ENCODE measurements around the gene KIF2A. TPM values are rescaled to one million over a fixed set of nuclear protein-coding genes. Genes with fewer than 3 reads are reported as not detected.
A peak's percentile ranks its signal among the peaks of the same experiment; 100 is the strongest.

The KIF2A gene
- total and polyA plus RNA-seq, 9 of the 15 experiments (the other 6 are each of a cell fraction or from before 2014, with no cell fraction given) = 42.6 to 126 (median 77.6) TPM

- WGBS (ENCODE audit: insufficient coverage, low coverage, missing lambda C conversion rate) = 75% methylated on average over 3 of the region's 3 CpGs
- no peaks in the 10 kb centered on the region for H3K9me1 ChIP-seq (ENCODE audit: control insufficient read depth, insufficient read depth, low read length)
- peaks cover 45% of the 10 kb centered on the region; the same call in 2 of the 3 replicates for H3K36me3 ChIP-seq (ENCODE audit: control insufficient read depth, insufficient read depth, low read length)
- no peak overlapping the region for H3K9ac ChIP-seq (ENCODE audit: insufficient read depth in 1 of 2, low read depth in 2 of 2, low read length in 2 of 2)
- in situ Hi-C loops (cut with MboI) = no loop called here
- no peak overlapping the region for H2AFZ ChIP-seq (ENCODE audit: low read depth, low read length)
- ATAC-seq (no peak), FAIRE-seq (no peak), DNase-seq (ENCODE audit: extremely low read depth in 1 of 4, low spot score in 3 of 4) (no peak)
- no peaks in the 10 kb centered on the region for H4K20me1 ChIP-seq (replicated peaks; ENCODE audit: control insufficient read depth, insufficient read depth, low read length)
- no peak overlapping the region for H3K4me3 ChIP-seq
- peaks cover 41 to 58% of the 10 kb centered on the region in 2 experiments for H3K4me1 ChIP-seq (replicated peaks in 1 of 2; ENCODE audit: control insufficient read depth in 2 of 2, insufficient read depth in 2 of 2, low read length in 2 of 2)
- POLR2A ChIA-PET = interaction anchor here (2.4 to 3.1 kb wide), 2 partner anchors 13 to 15 kb away, joined by 14 to 16 read pairs; partner anchors contain the start of gene DIMT1
- no TSS peak for BruUV-seq (replicated peaks)
- 0 out of 3 replicates have a peak overlapping the region, but pooled peaks have one; percentile 29 for H3K27ac ChIP-seq (ENCODE audit: extremely low read depth, low read depth, low read length)
- H3K79me2 ChIP-seq (ENCODE audit: control insufficient read depth, insufficient read depth, low read length) = peaks cover 100% of the 10 kb centered on the region
- peak overlapping the region; percentile 15; the same call in 1 of the 2 replicates for H3K4me2 ChIP-seq (ENCODE audit: insufficient read depth, low read length)
- CTCF ChIA-PET (ENCODE audit: low intra/inter-chr PET ratio) = no interaction called here
- TF ChIP-seq ADNP (tag; IDR thresholded peaks at IDR 0.05) = 0 out of 2 replicates have a peak, but pooled peaks have one; percentile 19
- no peak for TF ChIP-seq C11orf30 (IDR thresholded peaks at IDR 0.05; ENCODE audit: low read depth)
- no peak for TF ChIP-seq ZC3H11A (IDR thresholded peaks at IDR 0.05; ENCODE audit: low read depth, low read length)
- no peak for TF ChIP-seq PURB (CRISPR knock-in tag; IDR thresholded peaks at IDR 0.05; ENCODE audit: low read depth)
- TF ChIP-seq ZNF239 (CRISPR knock-in tag; IDR thresholded peaks at IDR 0.05) = no peak
- TF ChIP-seq KLF6 (CRISPR knock-in tag; IDR thresholded peaks at IDR 0.05; ENCODE audit: borderline replicate concordance) = no peak
- no peak for TF ChIP-seq CUX1 (CRISPR knock-in tag; IDR thresholded peaks at IDR 0.05)
- peak; percentile 94 for TF ChIP-seq ZNF121 (CRISPR knock-in tag; conservative IDR thresholded peaks at IDR 0.05)
- intact Hi-C loops (cut with micrococcal nuclease) = no loop called here
- H3K27me3 ChIP-seq (ENCODE audit: control insufficient read depth in 2 of 2, insufficient read depth in 2 of 2, low read length in 2 of 2) = no peaks in the 10 kb centered on the region; a peak in 1 of 5 replicates
- no peaks in the 10 kb centered on the region for H3K9me3 ChIP-seq (replicated peaks; ENCODE audit: control insufficient read depth, insufficient read depth, low read depth, low read length)
These were observed 113.6 kb downstream of the KIF2A start for GRCh38 chr5:62419609-62420008.
